Prostate gland (tissue), 2 donors: ENCODE measurements around the gene PLPPR1. TPM values are rescaled to one million over a fixed set of nuclear protein-coding genes. Genes with fewer than 3 reads are reported as not detected.

ENCODE experiments used
- DNase-seq: peaks from one replicate; pipeline ENCODE4 v3.0.0-alpha.2; 2019; ENCODE audit warnings: low spot score
- H3K27ac ChIP-seq, 2 donors: fragments of 200-600 bp; sonication (generic); 2 replicates each; pipeline ENCODE4 v1.5.1; 2017 to 2019
- H3K27me3 ChIP-seq: fragments of 200-600 bp; sonication (generic); replicated peaks from 2 replicates; pipeline ENCODE4 v1.5.1; 2019; ENCODE audit not compliant: insufficient read depth
- H3K36me3 ChIP-seq, 2 donors: fragments of 200-600 bp; sonication (generic); 1 replicate in 1 of 2; 2 replicates in 1 of 2; pipeline versions ENCODE4 v1.5.1 to v1.8.1; 2017 to 2019
- H3K4me1 ChIP-seq: fragments of 200-600 bp; sonication (generic); replicated peaks from 2 replicates; pipeline ENCODE4 v1.5.1; 2019
- H3K4me3 ChIP-seq, 2 donors: fragments of 200-600 bp; sonication (generic); 2 replicates each; pipeline ENCODE4 v1.5.1; 2017 to 2019
- H3K9me3 ChIP-seq: fragments of 200-600 bp; sonication (generic); 2 replicates; pipeline ENCODE4 v1.5.1; 2017
- CTCF ChIP-seq, 4 experiments: fragments of 200-600 bp in 2 of 4; fragments of 450-650 bp in 2 of 4; sonication (generic) in 2 of 4; IDR thresholded peaks; 1 replicate in 3 of 4; 2 replicates in 1 of 4; pipeline ENCODE4 v1.5.1; 2016 to 2019; ENCODE audit warnings: antibody characterized with exemption in 4 of 4, mild to moderate bottlenecking in 2 of 4, moderate library complexity in 2 of 4
- POLR2A ChIP-seq: fragments of 450-650 bp; IDR thresholded peaks from one replicate; pipeline ENCODE4 v1.6.1; 2016; ENCODE audit warnings: antibody characterized with exemption, mild to moderate bottlenecking
- POLR2AphosphoS5 ChIP-seq: sonication (generic); formaldehyde crosslinking; IDR thresholded peaks from one replicate; pipeline ENCODE4 v1.6.1; 2017; ENCODE audit warnings: antibody characterized with exemption
- WGBS: methylation state at CpG from one replicate; pipeline ENCODE4 v1.1.5; 2018; 5-methylcytosine and 5-hydroxymethylcytosine counted together
- intact Hi-C: fragments of 100-400 bp; cut with DNase I; formaldehyde crosslinking; loops from one replicate; pipeline ENCODE4 v1.14.2; 2022
- total RNA-seq, 2 donors: library from RNA; depleted of rRNA; stranded (reverse); fragments of >200 nt; gene quantifications; one replicate each; pipeline ENCODE4 v1.1.0, GENCODE V29; 2016

PLPPR1 gene
- total RNA-seq, 2 donors from 2014 or later, result 2.8 TPM; not detected in 1

GRCh38 chr9:101131326-101131725 is 102.8 kb downstream of the PLPPR1 start:
- 79% methylated on average over 5 of the region's 5 CpGs for WGBS

GRCh38 chr9:101132801-101133200 is 104.3 kb downstream of the PLPPR1 start:
- no peaks in the 10 kb centered on the region for H3K27me3 ChIP-seq
- TF ChIP-seq POLR2A, result no peak
- TF ChIP-seq POLR2AphosphoS5, result no peak
- no peak for TF ChIP-seq CTCF (IDR thresholded peaks at IDR 0.05)
- no peaks in the 10 kb centered on the region for H3K4me1 ChIP-seq
- H3K4me3 ChIP-seq, result no peak overlapping the region
- H3K27ac ChIP-seq, result no peak overlapping the region
- no peaks in the 10 kb centered on the region for H3K36me3 ChIP-seq
- DNase-seq, result no peak
- H3K9me3 ChIP-seq, result no peaks in the 10 kb centered on the region
- intact Hi-C loops, result no loop called here

More at GRCh38 chr9:101131326-101131725, 102.8 kb downstream of the PLPPR1 start:
- no peak for DNase-seq
- intact Hi-C loops, result no loop called here
- no peaks in the 10 kb centered on the region for H3K36me3 ChIP-seq
- no peaks in the 10 kb centered on the region for H3K27me3 ChIP-seq
- no peaks in the 10 kb centered on the region for H3K9me3 ChIP-seq
- H3K4me1 ChIP-seq, result no peaks in the 10 kb centered on the region
- TF ChIP-seq POLR2A (no peak), CTCF (IDR thresholded peaks at IDR 0.05) (no peak), POLR2AphosphoS5 (no peak)
- no peak overlapping the region for H3K27ac ChIP-seq
- no peak overlapping the region for H3K4me3 ChIP-seq

GRCh38 chr9:101138509-101138908 is 110.0 kb downstream of the PLPPR1 start:
- Histone ChIP-seq H3K36me3 (no peaks in the 10 kb centered on the region), H3K4me1 (no peaks in the 10 kb centered on the region), H3K27me3 (no peaks in the 10 kb centered on the region), H3K27ac (no peak overlapping the region), H3K4me3 (no peak overlapping the region), H3K9me3 (no peaks in the 10 kb centered on the region)
- TF ChIP-seq CTCF (IDR thresholded peaks at IDR 0.05) (no peak), POLR2A (no peak), POLR2AphosphoS5 (no peak)
- intact Hi-C loops, result no loop called here
- no peak for DNase-seq

- Histone ChIP-seq H3K4me1 (no peaks in the 10 kb centered on the region), H3K27ac (no peak overlapping the region), H3K36me3 (no peaks in the 10 kb centered on the region), H3K9me3 (no peaks in the 10 kb centered on the region), H3K4me3 (no peak overlapping the region), H3K27me3 (no peaks in the 10 kb centered on the region)
- no peak for DNase-seq
- no peak for TF ChIP-seq POLR2A
- 47% methylated on average over 2 of the region's 2 CpGs for WGBS
- intact Hi-C loops, result no loop called here
Observed at GRCh38 chr9:101139082-101139481, 110.6 kb downstream of the PLPPR1 start.

GRCh38 chr9:101140764-101141163 is 112.2 kb downstream of the PLPPR1 start:
- DNase-seq, result no peak
- Histone ChIP-seq H3K27ac (no peak overlapping the region), H3K9me3 (no peaks in the 10 kb centered on the region), H3K4me1 (no peaks in the 10 kb centered on the region), H3K27me3 (no peaks in the 10 kb centered on the region), H3K4me3 (no peak overlapping the region), H3K36me3 (no peaks in the 10 kb centered on the region)
- intact Hi-C loops, result no loop called here
- no peak for TF ChIP-seq CTCF (IDR thresholded peaks at IDR 0.05)
- no peak for TF ChIP-seq POLR2A
- no peak for TF ChIP-seq POLR2AphosphoS5
- WGBS, result 82% methylated on average over 4 of the region's 4 CpGs
